Measurements from ENCODE around the gene KSR2.

The KSR2 gene

DNA sequence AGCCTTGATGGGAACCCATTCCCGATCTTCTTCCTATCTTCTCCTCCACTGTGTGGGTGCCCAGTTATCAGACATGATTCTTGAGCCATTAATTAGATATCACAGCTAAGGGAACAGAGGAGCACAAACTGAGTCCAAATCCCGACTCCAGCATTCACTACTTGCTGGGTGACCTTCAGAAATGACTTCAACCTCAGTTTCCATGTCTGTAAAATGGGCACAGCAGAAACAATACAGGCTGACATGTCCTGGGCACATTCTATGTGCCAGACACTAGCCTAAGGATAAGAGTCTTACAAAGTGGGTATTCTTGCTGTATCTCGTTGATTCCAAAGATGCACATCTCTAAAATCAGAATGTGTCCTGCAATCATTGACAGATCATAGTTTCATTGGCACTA is 478.7 kb downstream of the KSR2 start (continued):
- TF ChIP-seq, protein P1, sequence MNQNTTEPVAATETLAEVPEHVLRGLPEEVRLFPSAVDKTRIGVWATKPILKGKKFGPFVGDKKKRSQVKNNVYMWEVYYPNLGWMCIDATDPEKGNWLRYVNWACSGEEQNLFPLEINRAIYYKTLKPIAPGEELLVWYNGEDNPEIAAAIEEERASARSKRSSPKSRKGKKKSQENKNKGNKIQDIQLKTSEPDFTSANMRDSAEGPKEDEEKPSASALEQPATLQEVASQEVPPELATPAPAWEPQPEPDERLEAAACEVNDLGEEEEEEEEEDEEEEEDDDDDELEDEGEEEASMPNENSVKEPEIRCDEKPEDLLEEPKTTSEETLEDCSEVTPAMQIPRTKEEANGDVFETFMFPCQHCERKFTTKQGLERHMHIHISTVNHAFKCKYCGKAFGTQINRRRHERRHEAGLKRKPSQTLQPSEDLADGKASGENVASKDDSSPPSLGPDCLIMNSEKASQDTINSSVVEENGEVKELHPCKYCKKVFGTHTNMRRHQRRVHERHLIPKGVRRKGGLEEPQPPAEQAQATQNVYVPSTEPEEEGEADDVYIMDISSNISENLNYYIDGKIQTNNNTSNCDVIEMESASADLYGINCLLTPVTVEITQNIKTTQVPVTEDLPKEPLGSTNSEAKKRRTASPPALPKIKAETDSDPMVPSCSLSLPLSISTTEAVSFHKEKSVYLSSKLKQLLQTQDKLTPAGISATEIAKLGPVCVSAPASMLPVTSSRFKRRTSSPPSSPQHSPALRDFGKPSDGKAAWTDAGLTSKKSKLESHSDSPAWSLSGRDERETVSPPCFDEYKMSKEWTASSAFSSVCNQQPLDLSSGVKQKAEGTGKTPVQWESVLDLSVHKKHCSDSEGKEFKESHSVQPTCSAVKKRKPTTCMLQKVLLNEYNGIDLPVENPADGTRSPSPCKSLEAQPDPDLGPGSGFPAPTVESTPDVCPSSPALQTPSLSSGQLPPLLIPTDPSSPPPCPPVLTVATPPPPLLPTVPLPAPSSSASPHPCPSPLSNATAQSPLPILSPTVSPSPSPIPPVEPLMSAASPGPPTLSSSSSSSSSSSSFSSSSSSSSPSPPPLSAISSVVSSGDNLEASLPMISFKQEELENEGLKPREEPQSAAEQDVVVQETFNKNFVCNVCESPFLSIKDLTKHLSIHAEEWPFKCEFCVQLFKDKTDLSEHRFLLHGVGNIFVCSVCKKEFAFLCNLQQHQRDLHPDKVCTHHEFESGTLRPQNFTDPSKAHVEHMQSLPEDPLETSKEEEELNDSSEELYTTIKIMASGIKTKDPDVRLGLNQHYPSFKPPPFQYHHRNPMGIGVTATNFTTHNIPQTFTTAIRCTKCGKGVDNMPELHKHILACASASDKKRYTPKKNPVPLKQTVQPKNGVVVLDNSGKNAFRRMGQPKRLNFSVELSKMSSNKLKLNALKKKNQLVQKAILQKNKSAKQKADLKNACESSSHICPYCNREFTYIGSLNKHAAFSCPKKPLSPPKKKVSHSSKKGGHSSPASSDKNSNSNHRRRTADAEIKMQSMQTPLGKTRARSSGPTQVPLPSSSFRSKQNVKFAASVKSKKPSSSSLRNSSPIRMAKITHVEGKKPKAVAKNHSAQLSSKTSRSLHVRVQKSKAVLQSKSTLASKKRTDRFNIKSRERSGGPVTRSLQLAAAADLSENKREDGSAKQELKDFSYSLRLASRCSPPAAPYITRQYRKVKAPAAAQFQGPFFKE (tag by site-specific recombination; IDR thresholded peaks at IDR 0.05; ENCODE audit: borderline replicate concordance): no peak
- TF ChIP-seq, protein P2, sequence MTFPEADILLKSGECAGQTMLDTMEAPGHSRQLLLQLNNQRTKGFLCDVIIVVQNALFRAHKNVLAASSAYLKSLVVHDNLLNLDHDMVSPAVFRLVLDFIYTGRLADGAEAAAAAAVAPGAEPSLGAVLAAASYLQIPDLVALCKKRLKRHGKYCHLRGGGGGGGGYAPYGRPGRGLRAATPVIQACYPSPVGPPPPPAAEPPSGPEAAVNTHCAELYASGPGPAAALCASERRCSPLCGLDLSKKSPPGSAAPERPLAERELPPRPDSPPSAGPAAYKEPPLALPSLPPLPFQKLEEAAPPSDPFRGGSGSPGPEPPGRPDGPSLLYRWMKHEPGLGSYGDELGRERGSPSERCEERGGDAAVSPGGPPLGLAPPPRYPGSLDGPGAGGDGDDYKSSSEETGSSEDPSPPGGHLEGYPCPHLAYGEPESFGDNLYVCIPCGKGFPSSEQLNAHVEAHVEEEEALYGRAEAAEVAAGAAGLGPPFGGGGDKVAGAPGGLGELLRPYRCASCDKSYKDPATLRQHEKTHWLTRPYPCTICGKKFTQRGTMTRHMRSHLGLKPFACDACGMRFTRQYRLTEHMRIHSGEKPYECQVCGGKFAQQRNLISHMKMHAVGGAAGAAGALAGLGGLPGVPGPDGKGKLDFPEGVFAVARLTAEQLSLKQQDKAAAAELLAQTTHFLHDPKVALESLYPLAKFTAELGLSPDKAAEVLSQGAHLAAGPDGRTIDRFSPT (tag by site-specific recombination; IDR thresholded peaks at IDR 0.05): no peak
- no peak for TF ChIP-seq ZNF266 (tag by site-specific recombination; IDR thresholded peaks at IDR 0.05; ENCODE audit: low read depth)
- TF ChIP-seq ZNF529 (tag by site-specific recombination; IDR thresholded peaks at IDR 0.05; ENCODE audit: insufficient replicate concordance): no peak
- no peak for TF ChIP-seq RBAK (tag by site-specific recombination; IDR thresholded peaks at IDR 0.05)
- TF ChIP-seq, protein P3, sequence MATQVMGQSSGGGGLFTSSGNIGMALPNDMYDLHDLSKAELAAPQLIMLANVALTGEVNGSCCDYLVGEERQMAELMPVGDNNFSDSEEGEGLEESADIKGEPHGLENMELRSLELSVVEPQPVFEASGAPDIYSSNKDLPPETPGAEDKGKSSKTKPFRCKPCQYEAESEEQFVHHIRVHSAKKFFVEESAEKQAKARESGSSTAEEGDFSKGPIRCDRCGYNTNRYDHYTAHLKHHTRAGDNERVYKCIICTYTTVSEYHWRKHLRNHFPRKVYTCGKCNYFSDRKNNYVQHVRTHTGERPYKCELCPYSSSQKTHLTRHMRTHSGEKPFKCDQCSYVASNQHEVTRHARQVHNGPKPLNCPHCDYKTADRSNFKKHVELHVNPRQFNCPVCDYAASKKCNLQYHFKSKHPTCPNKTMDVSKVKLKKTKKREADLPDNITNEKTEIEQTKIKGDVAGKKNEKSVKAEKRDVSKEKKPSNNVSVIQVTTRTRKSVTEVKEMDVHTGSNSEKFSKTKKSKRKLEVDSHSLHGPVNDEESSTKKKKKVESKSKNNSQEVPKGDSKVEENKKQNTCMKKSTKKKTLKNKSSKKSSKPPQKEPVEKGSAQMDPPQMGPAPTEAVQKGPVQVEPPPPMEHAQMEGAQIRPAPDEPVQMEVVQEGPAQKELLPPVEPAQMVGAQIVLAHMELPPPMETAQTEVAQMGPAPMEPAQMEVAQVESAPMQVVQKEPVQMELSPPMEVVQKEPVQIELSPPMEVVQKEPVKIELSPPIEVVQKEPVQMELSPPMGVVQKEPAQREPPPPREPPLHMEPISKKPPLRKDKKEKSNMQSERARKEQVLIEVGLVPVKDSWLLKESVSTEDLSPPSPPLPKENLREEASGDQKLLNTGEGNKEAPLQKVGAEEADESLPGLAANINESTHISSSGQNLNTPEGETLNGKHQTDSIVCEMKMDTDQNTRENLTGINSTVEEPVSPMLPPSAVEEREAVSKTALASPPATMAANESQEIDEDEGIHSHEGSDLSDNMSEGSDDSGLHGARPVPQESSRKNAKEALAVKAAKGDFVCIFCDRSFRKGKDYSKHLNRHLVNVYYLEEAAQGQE (tag by site-specific recombination; IDR thresholded peaks at IDR 0.05): no peak
- TF ChIP-seq ZNF501 (tag by site-specific recombination; IDR thresholded peaks at IDR 0.05): no peak
- no peak for TF ChIP-seq ZNF654 (tag by site-specific recombination; IDR thresholded peaks at IDR 0.05; ENCODE audit: low read depth)
- TF ChIP-seq HOXC10 (CRISPR knock-in tag; IDR thresholded peaks at IDR 0.05): no peak
- TF ChIP-seq ZNF530 (tag by site-specific recombination; IDR thresholded peaks at IDR 0.05; ENCODE audit: low read depth): no peak
- no peak for TF ChIP-seq ZNF792 (tag by site-specific recombination; IDR thresholded peaks at IDR 0.05)
- TF ChIP-seq, protein P4, sequence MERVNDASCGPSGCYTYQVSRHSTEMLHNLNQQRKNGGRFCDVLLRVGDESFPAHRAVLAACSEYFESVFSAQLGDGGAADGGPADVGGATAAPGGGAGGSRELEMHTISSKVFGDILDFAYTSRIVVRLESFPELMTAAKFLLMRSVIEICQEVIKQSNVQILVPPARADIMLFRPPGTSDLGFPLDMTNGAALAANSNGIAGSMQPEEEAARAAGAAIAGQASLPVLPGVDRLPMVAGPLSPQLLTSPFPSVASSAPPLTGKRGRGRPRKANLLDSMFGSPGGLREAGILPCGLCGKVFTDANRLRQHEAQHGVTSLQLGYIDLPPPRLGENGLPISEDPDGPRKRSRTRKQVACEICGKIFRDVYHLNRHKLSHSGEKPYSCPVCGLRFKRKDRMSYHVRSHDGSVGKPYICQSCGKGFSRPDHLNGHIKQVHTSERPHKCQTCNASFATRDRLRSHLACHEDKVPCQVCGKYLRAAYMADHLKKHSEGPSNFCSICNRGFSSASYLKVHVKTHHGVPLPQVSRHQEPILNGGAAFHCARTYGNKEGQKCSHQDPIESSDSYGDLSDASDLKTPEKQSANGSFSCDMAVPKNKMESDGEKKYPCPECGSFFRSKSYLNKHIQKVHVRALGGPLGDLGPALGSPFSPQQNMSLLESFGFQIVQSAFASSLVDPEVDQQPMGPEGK (tag by site-specific recombination; IDR thresholded peaks at IDR 0.05): no peak
- TF ChIP-seq ZNF510 (tag by site-specific recombination; IDR thresholded peaks at IDR 0.05; ENCODE audit: insufficient replicate concordance): no peak
- no peak for TF ChIP-seq ZNF302 (tag by site-specific recombination; IDR thresholded peaks at IDR 0.05; ENCODE audit: low read depth)
- no peak for TF ChIP-seq ZNF660 (tag by site-specific recombination; IDR thresholded peaks at IDR 0.05)
- TF ChIP-seq, protein P5, sequence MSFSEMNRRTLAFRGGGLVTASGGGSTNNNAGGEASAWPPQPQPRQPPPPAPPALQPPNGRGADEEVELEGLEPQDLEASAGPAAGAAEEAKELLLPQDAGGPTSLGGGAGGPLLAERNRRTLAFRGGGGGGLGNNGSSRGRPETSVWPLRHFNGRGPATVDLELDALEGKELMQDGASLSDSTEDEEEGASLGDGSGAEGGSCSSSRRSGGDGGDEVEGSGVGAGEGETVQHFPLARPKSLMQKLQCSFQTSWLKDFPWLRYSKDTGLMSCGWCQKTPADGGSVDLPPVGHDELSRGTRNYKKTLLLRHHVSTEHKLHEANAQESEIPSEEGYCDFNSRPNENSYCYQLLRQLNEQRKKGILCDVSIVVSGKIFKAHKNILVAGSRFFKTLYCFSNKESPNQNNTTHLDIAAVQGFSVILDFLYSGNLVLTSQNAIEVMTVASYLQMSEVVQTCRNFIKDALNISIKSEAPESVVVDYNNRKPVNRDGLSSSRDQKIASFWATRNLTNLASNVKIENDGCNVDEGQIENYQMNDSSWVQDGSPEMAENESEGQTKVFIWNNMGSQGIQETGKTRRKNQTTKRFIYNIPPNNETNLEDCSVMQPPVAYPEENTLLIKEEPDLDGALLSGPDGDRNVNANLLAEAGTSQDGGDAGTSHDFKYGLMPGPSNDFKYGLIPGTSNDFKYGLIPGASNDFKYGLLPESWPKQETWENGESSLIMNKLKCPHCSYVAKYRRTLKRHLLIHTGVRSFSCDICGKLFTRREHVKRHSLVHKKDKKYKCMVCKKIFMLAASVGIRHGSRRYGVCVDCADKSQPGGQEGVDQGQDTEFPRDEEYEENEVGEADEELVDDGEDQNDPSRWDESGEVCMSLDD (tag by site-specific recombination; IDR thresholded peaks at IDR 0.05): no peak

All from HEK293 (cell line).